ENCODE measurements around the gene ABLIM1.

Gene ABLIM1

DNA sequence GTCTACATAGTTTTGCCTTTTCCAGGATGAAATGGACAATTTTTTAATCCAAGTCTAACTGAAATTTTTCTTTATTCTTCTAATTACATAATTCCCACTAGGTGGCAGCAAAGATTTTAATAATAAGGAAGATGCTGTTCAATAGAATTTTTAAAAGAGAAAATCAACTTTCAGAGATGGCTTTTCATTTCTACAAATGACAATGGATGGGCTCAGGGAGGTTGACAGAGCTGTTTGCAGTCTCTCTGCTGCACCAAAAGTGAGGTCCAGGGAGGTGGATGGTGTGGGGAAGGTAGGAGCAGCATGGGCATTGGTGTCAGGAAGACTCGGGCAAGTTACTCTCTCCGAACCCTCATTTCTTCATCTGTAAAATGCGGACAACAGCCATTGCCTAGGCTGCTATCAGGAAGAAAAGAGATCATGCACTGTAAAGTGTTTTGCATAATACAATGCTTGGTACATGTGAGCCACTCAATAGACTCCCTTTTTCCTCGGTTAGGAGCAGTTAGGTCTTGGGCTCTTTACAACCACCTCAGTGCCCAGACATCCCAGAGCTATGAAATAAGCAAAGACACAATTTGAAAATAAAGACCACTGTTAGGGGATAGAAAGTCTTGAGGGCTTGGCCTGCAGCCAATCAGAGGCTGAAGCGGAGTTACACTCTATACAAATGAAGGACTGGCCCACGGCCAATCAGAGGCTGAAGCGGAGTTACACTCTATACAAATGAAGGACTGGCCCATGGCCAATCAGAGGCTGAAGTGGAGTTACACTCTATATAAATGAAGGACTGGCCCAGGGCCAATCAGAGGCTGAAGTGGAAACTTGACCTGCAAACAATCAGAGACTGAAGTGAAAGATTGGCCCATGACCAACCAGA lies 107.1 kb downstream of the ABLIM1 start:
- DNase-seq: peak in 18 of 56 donors; percentile 9 to 97 (median 25)

GRCh38 chr10:114548662-114549061 lies 109.4 kb downstream of the ABLIM1 start:
- DNase-seq: peak in 1 of 56 donors; percentile 14

- no peak for DNase-seq
These were observed 110.6 kb downstream of the ABLIM1 start for GRCh38 chr10:114547514-114547913.

- DNase-seq: no peak
These were observed 111.0 kb downstream of the ABLIM1 start for GRCh38 chr10:114547056-114547455.

- no peak for DNase-seq
These were observed 112.3 kb downstream of the ABLIM1 start for GRCh38 chr10:114545819-114546218.

DNA sequence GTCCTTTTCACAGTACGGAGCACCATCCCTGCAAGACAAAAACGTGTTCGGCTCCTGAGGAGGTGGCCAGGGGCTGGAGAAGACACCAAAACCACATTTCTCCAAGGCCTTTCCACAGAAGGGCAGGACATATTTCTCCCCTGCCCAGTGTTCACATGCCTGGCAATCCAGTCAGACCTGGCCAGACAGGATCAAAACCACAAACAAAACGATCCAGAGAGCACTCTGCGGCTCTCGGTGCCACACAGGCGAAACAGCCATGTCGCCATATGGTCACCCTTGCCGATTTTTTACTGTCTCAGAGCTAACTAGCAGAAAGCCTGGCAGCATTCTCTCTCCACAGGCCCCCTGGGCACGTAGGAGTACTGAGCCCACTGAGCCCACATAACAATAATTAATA lies 113.0 kb downstream of the ABLIM1 start:
- DNase-seq: no peak

DNA sequence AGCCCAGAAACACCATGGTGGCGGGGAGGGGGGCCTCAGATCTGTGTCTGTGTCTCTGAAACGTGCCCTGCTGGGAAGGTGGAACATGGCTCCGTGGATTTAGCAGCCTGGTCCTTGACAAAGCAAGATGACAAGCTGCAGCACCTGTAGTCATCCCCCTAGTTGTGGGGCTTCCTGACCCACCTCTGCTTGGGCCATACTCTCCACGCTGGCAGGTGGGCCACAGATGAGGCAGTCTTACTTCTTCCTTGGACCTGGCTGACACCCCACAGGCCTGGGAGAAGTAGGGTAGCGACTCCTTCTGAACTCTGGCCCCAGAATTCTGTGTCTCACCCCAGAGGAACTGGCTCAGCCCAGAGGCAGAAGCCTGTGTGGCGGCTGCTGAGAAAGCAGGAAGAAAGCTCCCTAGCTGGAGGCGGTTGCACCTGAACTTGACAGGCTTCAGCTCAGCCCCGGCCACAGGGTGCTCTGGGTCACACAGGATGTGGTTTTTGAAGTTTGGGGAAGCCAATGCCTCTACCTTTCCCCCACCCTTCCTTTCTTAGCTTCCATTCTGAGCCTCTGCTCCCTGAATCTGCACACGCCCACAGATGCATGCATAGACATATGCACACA lies 113.9 kb downstream of the ABLIM1 start:
- no peak for DNase-seq

- DNase-seq: no peak
These were observed 114.6 kb downstream of the ABLIM1 start for GRCh38 chr10:114543456-114543855.

GRCh38 chr10:114542373-114542772 lies 115.7 kb downstream of the ABLIM1 start:
- no peak for DNase-seq

DNA sequence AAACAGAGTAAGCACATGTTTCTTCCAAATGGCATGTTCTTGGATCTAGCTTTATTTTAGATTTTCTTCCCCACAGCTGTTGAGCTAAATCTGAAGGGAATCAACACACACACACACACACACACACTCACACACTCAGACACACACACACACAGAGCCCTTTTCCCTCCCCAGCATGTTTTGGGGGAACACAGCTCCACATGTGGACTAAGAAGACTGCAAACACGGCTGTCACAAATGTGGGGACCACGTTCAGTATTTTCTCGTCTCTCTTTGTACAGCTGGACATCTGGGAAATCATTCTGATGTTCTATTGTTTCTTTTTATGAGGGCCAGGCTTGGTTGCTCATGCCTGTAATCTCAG lies 116.3 kb downstream of the ABLIM1 start:
- no peak for DNase-seq

- DNase-seq: no peak
These were observed 116.8 kb downstream of the ABLIM1 start for GRCh38 chr10:114541081-114541796.

DNA sequence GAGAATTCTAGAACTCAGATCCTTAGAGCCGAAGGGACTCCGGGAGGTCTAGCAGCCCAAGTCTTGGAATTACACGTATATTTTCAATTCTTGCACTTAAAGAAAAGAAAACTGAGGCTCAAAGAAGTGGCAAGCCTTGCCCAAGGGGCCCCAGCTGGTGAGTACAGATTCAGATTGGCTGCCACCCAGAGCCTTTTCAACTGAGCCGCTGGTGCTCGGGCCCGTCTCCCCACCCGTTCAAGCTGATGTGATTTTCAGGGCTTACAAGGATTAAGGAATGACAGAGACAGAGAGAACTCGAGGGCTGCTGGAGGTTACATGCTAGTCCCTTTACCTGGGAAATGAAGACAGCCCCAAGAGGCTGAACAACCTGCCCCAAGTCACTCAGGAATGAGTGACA lies 117.8 kb downstream of the ABLIM1 start:
- DNase-seq: peak in 3 of 56 donors; percentile 8 to 16 (median 15)

DNA sequence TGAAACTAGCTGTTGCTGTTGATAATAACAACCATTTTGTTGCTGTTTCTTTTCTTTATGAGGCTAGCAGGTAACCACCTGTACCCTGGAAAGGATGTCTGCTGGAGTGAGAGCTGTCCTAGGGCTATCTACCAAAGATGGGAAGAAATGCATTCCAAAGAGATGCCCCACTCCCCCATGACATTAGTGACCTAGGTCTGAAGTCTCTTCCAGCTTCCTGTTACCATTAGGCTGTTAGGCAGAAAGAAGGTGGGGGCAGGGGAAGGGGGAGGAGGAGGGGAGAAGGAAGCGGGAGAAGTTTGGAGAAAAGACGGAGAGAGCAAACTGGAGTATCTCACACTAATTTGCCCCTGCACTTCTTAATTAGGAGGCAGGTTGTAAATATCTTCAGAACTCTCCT lies 118.5 kb downstream of the ABLIM1 start:
- DNase-seq: no peak

DNA sequence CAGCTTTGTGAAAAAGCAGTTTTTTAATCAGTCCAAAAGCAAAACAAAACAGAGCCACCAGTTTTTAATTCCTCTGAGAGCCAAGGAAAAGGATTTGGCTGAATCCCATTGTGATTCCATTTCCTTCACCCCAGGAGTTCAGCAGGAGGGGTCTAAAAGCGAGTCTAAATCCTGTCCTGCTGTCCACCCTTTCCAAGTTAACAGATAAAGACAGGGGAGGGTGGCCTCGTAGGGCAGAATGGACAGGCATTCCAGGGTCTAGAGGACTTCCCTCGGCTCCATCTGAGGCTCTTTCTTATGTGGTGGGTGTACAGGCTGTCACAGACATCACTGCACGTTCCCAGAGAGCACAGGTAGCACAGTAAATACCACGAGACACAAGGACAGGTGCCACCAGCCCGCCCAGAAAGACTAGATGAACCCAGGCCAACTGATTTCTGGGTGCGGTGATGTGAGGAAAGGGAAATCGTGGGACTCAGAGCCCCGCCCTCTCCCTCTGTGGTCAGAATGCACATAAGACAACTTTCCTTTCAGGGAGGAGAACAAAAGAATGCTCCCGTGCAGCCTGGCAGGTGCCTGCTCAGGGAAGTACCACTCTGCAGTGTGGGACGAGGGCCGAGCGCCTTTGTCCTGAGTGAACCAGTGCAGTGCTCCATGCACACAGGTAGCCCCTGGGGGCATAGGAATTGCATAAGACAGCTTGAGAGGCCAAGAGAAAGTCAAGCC lies 119.7 kb downstream of the ABLIM1 start:
- no peak for DNase-seq

DNA sequence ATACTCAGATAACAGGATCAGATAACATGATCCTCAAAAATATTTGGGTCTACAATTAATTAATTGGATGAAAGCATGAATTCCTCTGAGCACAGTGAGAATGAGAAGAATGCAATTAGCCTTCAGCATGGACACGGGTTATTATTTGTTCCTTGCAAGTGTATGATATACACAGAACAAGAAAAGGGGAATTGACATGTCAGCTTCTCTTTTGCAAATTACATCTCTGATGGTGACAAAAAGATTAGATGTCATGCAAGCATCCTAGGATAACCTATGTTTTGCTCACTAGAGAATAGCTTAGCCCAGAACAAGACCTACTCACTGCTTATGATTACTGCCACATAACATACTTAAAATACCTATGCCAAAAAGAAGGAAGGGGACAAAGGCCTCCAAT lies 120.3 kb downstream of the ABLIM1 start:
- no peak for DNase-seq

DNA sequence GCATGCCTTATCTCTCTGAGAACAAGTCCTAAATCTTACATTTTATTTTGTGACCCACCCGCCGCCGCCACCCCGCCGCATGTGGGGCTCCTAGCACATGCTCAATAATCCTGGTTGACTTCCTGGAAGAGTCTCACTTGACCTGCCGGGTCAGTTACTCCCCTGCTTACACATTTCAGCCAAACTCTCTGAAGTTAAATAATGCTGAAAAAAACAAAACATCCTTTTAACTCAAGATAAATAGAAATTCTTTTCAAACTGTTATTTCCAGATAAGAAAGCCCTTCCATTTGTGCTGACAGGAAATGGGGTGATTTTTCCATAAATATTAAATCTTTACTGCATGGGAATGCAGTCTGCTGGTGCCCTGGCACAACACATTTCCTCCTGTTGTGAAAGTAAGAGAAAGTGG lies 123.5 kb downstream of the ABLIM1 start:
- no peak for DNase-seq

DNA sequence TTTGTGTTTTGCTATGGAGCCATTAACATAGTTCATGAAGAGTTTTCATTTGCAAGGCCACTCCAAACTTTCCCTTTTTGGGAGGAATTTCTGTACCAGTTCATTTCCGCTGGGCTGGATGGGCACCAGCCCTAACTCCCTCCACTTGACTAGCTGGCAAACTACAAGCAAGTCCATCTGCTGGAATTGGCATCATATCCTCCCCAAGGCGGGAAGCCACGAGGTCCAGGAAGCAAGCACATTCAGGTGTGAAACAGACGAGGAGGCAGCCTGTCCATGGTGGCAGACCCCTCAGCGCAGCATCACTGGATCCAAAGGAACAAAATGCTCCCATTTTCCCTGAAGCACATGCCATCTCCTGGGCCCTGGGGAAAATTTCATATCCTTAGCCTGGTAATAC lies 125.8 kb downstream of the ABLIM1 start:
- no peak for DNase-seq

GRCh38 chr10:114526504-114527238 lies 131.4 kb downstream of the ABLIM1 start:
- DNase-seq: peak in 22 of 56 donors; percentile 6 to 48 (median 19)

DNA sequence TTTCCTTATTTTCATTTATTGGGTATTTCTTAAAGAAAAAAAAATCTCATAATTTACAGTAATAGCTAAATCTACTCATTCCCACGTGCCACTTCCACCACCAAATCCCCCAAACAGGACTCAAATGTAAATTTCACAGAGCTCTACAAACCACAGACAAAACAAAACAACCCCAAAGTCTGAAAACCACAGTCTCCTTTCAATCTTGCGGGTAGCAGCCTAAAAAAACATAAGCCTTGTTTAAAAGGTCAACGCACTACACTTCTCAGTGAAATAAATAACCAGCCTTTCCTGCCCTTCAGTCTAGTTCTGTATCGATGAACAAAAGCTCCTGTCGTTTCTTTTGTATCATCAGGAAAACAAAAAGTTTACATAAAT lies 132.0 kb downstream of the ABLIM1 start:
- DNase-seq: no peak

DNA sequence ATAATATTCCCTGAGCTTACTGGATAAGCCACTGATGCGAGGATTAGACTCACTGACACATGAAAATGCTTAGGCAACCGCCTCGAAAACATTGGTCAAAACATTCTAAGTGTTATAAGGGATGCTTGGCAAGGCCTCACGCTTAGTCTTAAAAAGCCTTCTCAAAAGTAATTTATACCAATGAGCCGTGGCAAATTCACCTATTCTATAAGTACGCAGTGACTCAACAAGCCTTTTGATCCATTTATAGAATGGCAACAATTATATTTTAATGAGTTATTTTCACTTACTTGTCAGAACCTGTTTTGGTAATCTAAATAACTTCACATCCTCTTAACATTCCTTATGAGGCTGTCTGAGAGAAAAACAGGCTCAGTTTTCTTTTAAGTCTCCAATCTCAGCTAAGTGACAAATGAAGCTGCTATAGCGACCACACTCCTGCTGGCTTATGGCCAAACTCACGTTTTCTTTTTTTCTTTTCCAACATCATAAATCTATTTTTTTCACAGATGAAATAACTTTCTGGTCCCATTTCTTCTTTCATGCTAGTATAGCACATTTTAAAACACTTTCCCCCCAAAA lies 132.6 kb downstream of the ABLIM1 start:
- DNase-seq: no peak

DNA sequence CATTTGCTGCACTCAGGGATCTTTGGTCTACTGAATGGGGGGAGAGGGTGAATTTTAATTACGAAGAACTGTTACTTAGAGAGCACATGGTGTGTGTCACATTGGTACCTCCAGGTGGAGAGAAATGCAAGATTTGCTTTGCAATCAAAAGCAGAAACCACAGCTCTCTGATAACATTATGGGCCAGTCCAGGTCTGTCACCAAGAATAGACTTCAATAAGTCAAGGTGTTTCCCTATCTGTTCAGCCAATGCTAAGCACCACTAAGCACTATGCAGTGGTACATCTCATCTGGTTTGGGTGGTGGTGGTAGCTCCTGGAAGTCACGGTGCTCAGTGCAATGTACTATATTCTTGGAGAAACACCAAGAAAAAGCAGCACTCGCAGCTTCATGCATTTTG lies 134.2 kb downstream of the ABLIM1 start:
- DNase-seq: no peak
